DMS53 (cell line): ENCODE results near the gene DTNB.

Experiments used
- DNase-seq: peaks from one replicate; lab custom pipeline; 2025; lab: John Stamatoyannopoulos, UW

The DTNB gene

GRCh38 chr2:25460261-25460905, 213.0 kb downstream of the DTNB start:
- no peak for DNase-seq

DNA sequence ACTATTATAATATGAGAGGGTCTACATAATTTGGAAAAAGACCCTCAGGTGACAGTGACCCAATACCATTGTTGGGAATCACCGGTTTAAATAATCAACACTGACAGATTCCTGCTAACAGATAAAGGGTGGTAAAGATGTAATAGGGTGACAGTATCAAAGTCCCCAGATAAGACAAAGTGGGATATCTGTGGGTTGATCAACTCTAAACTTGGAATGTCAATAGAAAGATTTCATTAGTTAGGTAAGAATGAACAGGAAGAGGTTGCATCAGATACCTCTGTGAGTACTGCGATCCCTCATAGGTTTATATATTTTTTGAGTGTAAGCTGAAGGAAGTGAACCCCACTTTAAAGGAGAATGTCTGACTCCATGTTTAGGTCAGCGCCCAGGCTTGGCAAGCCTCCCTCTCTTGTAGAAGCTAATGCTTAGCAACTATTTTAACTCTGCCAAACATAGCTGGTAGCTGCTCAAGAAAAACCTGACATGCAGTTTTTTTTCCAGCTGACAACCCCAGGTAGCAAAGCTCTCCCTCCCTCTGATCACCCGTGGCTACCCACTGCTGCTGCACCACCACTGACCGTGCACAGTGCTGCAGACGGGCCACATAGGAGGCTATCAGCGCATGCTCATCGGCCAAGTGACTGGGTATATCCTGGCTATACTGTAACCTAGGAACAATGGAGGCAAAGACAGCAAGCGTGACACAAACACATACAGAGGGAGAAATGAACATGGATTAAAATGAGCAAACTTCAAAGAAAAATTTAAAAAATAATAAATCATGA, 218.4 kb downstream of the DTNB start:
- DNase-seq, result no peak

DNA sequence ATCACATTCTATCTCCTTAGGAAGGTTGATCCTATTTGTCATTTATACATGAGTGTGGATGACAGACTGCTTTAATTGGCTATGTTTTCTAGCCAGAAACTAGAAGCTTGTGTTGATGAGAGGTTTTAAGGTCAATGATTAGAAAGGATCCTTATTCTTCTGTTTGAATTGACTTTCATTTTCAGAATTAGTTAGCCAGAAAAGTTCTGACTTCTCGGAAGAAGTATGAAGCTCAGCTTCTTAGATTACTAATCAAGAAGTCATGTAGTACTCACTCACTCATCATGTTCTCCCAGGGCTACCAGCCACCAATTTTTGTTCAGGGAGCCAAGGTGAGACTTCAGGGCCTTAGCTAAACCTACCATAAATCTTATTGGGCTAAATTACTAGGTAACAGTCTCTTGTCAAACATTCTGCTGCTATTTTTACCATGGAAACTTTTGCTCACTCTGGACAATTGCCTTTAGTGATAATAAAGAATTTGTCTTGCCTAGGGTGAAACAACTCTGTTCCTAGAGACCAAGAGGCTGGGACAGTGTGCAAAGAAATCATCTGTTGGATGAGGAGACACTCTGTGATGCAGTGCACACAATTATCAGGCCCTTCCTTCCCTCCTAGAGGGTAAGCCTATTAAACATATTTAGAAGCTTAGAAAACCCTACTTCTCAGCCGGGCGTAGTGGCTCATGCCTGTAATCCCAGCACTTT, 220.0 kb downstream of the DTNB start:
- DNase-seq, result no peak

DNA sequence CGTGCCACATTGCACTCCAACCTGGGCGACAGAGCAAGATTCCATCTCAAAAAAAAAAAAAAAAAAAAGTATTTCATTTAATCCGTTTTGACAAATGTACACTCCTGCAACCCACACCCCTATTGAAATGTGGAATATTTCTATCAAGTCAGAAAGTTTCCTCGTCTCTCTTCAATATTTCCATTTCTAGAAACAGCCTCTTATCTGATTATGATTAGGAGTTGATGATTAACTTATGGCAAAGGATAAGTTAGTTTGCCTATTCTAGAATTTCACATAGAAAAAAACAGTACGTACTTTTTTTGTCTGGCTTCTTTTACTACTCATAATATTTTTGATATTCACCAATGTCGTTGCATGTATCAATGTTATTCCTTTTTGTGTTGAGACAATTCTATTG, 224.6 kb downstream of the DTNB start:
- no peak for DNase-seq

- no peak for DNase-seq
Observed at GRCh38 chr2:25447018-25447417, 226.4 kb downstream of the DTNB start.

GRCh38 chr2:25446122-25446521, 227.3 kb downstream of the DTNB start:
- no peak for DNase-seq

DNA sequence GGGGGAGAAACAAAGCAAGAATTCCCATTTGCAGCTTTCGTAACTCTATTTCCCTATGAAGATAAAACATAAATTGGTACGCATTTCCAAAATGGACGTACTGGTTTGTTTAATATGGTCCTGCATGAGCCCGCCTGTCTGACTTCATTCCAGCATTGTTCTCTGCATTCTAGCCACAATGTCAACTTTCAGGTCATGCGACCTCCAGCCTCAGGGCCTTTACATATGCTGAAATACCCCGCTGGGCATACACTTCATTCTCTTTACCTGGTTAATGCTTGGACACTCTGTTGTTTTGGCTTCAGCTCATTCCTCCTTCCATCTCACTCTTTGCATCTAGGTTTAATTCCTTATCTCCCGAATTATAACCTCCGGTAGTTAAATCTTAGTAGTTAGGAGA, 227.9 kb downstream of the DTNB start:
- no peak for DNase-seq

DNA sequence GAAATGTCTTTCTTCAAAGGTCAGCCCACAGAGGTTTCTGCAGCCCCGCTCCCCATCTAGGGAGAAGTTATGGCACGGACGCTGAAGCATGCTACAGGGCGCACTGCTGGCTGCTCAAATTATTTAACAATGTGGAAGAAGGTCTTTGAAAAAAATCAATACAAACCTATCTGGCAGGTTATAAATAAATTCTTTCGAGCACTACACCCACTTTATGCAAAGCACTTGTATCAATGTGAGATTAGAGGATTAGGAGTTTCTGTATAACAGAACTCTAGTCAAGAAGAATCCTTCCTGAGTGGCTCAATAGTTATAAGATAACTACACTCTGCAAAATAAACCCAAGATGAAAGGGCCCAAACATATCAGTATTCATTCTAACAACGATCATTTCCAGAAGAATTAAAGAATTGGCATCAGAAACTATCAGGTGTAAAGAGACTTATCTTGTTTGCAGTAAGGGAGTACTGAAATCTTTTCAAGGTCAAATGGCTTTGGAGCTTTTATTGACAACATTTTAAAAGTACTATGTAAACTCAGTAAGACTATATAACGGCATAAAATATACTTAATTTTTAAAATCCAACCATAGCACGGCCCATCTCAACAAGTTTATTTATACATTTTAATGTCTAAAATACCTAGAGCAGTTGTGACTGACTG, 228.6 kb downstream of the DTNB start:
- DNase-seq, result no peak

GRCh38 chr2:25443766-25444165, 229.6 kb downstream of the DTNB start:
- no peak for DNase-seq

DNA sequence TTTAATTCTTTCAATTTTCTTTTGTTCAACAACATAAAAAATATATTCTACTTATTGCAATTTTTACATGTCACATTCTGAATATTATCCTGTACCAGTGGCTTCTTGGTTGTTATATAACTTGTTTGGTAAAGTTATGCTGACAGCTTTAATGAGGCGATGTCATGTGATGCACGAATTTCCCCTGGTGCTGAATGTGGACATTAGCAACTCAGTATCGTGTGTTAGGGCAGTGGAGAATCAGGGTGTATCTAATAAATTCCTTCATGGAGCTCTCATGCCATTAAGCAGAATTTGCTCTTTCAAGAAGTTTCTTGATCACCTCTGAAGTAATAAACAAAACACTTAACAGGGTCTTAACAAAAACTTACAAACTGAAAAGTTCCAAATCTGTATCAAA, 232.0 kb downstream of the DTNB start:
- DNase-seq, result no peak

DNA sequence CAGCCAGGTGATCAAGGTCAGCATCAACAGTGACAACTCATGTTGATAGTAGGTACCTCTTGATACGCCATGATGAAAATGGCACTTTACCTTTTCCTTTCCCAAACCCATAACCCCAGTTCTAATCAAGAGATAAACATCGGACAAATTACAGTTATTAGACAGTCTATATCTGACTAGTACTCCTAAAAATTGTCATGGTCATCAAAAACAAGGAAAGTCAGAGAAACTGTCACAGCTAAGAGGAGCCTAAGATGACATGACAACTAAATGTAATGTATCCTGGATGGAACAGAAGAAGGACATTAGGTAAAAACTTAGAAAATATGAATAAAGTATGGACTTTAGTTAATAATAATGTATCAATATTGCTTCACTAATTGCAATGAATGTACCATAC, 234.6 kb downstream of the DTNB start:
- DNase-seq, result no peak

DNA sequence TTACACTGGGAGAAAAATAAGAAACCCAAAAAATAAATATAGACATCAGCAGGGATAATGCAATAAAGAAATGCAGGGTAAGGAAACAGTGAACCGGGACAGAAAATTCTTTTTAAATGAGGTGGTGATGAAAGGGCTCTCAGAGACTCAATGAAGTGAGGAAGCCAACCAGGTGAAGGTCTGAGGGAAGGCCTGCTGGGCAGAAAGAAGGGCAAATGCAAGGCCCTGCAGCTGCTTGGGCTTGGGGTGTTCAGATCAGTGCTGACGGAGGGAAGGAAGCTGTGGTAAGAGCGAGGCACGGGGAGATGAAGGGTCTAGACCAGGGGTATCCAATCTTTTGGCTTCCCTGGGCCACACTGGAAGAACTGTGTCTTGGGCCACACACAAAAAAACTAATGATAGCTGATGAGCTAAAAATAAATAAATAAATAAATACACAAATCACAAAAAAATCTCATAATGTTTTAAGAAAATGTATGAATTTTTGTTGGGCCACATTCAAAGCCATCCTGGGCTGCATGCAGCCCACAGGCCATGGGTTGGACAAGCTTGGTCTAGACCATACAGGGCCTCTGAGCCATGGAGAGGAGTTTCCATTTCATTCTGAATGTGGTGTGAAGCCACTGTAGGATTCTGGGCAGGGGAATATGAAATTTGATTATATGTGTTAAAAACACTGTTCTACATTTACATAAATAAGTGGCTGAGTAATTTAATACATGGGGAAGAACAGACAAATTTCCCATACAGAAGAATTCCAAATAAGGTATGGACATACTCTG, 235.3 kb downstream of the DTNB start:
- DNase-seq, result no peak

GRCh38 chr2:25435421-25435820, 238.0 kb downstream of the DTNB start:
- DNase-seq, result no peak

- DNase-seq, result no peak
Observed at GRCh38 chr2:25431604-25432003, 241.8 kb downstream of the DTNB start.

DNA sequence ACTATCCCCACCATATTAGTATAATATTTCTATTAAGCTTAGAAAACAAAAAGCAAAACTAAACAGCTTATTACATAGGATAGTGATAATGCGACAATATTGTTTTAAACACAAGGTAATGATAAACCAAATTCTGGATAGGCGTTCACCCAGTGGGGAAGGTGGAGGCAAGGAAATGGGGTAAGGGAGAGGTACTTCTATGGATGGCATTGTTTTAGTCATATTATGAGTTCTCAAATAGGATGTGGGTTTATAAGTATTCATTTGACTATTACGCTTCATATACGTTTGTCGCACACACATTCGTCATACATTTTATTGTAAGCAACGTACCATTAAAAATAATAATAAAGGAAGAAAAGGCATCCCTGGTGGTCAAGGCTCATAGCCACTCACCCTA, 242.8 kb downstream of the DTNB start:
- DNase-seq, result no peak

DNA sequence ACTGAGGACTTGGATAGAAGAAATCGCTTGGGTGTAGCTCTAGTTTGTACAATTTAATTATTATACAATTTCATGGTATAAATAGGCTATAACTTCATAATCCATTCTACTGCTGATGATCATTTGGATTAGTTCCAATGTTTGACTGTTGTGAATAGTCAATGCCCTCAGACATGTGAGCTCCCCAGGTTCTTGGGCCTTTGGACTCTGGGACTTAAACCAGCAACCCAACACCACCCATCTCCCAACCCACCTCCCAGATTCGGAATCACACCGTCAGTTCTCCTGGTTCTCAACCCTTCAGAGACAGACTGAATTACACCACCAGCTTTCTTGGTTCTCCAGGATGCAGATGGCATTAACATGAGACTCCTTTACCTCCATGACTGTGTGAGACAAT, 247.1 kb downstream of the DTNB start:
- no peak for DNase-seq

DNA sequence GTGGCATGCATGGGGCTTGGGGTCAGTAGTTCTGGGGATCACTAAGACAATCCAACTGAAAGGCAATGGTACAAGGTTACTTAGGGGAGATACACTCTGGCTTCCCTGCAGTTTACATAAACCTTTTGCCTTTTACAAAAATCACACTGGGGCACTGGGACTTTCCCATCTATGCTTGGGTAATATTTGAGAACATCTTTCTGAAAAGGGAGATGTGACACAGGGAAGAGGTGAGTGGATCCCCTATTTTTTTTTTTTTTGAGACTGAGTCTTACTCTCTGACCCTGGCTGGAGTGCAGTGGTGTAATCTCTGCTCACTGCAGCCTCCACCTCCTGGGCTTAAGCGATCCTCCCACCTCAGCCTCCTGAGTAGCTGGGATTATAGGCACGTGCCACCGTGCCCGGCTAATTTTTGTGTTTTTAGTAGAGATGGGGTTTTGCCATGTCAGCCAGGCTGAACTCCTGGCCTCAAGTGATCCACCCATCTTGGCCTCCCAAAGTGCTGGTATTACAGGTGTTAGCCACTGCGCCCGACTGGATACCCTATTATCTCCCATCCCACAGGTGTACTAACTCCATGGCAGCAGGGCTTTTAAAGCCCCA, 248.8 kb downstream of the DTNB start:
- DNase-seq, result no peak

- no peak for DNase-seq
Observed at GRCh38 chr2:25421820-25422411, 251.5 kb downstream of the DTNB start.

GRCh38 chr2:25421289-25421688, 252.1 kb downstream of the DTNB start:
- DNase-seq, result no peak

- DNase-seq, result no peak
Observed at GRCh38 chr2:25420820-25421237, 252.5 kb downstream of the DTNB start.

- no peak for DNase-seq
Observed at GRCh38 chr2:25419678-25420242, 253.6 kb downstream of the DTNB start.
